Mucosa of descending colon (tissue), 3 donors: Measurements from ENCODE around the gene EMC10. TPM values are rescaled to one million over a fixed set of nuclear protein-coding genes. Genes with fewer than 3 reads are reported as not detected.
A peak's percentile ranks its signal among the peaks of the same experiment; 100 is the strongest.

Source experiments
- ATAC-seq: fragments of 200-7000 bp; cut with Tn5 transposase; one replicate; pipeline ENCODE4 v1.9.1; 2020; ENCODE audit warnings: mild to moderate bottlenecking, moderate library complexity
- DNase-seq, 3 donors: peaks; one replicate each; pipeline ENCODE4 v3.0.0-alpha.2; 2020
- H3K36me3 ChIP-seq: fragments of 200-600 bp; one replicate; pipeline ENCODE4 v1.8.0; 2021; ENCODE audit warnings: low read depth, mild to moderate bottlenecking
- H3K4me1 ChIP-seq: fragments of 200-600 bp; one replicate; pipeline ENCODE4 v1.8.0; 2021; ENCODE audit warnings: low read depth, mild to moderate bottlenecking
- H3K4me3 ChIP-seq: fragments of 200-600 bp; one replicate; pipeline ENCODE4 v1.8.0; 2021; ENCODE audit warnings: mild to moderate bottlenecking
- H3K9me3 ChIP-seq: fragments of 200-600 bp; one replicate; pipeline ENCODE4 v1.8.0; 2021; ENCODE audit warnings: mild to moderate bottlenecking
- CTCF ChIP-seq: fragments of 200-600 bp; IDR thresholded peaks from one replicate; pipeline ENCODE4 v1.8.0; 2022; ENCODE audit warnings: antibody characterized with exemption, mild to moderate bottlenecking
- intact Hi-C, 2 donors: fragments of 100-400 bp; cut with DNase I in 1 of 2; cut with micrococcal nuclease in 1 of 2; formaldehyde crosslinking; loops; one replicate each; pipeline versions ENCODE4 v1.11.0 to v1.11.1; 2022; cut with DNase I, micrococcal nuclease
- total RNA-seq, 3 donors: library from RNA; stranded (reverse); fragmentation: NEBNext Ultra II Directional in 2 of 3; extraction: Animal tissue kit (Norgen Biotek cat#: 25700) in 2 of 3; gene quantifications; one replicate each; pipeline versions ENCODE4 v1.2.1 to v1.2.4, GENCODE V29; 2021 to 2023
- donor health status: DM: no; HTN: no; CAD: no; lungs with moderate emphysema.
- donor health status: DM: no; HTN: no; CAD: no.
- donor health status: DM: no; HTN: yes; CAD: no.

The EMC10 gene
- total RNA-seq, 3 donors from 2014 or later = 79.6 to 121 (median 108) TPM

GRCh38 chr19:50460161-50460765 lies 16.0 kb upstream of the EMC10 start:
- intact Hi-C loops = loop anchor here (5.0 to 10.0 kb wide), 2 partner anchors 93 to 95 kb away; partner anchors contain the start of gene NAPSA (in 2 of the 2)
- H3K4me1 ChIP-seq = no peaks in the 10 kb centered on the region
- H3K4me3 ChIP-seq = no peak overlapping the region
- no peak for TF ChIP-seq CTCF
- peak; percentile 16 for ATAC-seq
- H3K36me3 ChIP-seq = no peaks in the 10 kb centered on the region
- no peaks in the 10 kb centered on the region for H3K9me3 ChIP-seq
- no peak for DNase-seq

GRCh38 chr19:50461066-50461875 lies 15.0 kb upstream of the EMC10 start:
- ATAC-seq (peak; percentile 85), DNase-seq (peak in 2 of 3 donors; percentile 70 to 76)
- no peaks in the 10 kb centered on the region for H3K4me1 ChIP-seq
- intact Hi-C loops = loop anchor here (5.0 to 10.0 kb wide), 2 partner anchors 94 to 96 kb away; partner anchors contain the start of gene NAPSA (in 2 of the 2)
- H3K4me3 ChIP-seq = no peak overlapping the region
- H3K9me3 ChIP-seq = no peaks in the 10 kb centered on the region
- H3K36me3 ChIP-seq = no peaks in the 10 kb centered on the region
- peak; percentile 75 for TF ChIP-seq CTCF

GRCh38 chr19:50462970-50463369 lies 13.3 kb upstream of the EMC10 start:
- H3K36me3 ChIP-seq = no peaks in the 10 kb centered on the region
- no peak overlapping the region for H3K4me3 ChIP-seq
- DNase-seq (no peak), ATAC-seq (no peak)
- no peaks in the 10 kb centered on the region for H3K4me1 ChIP-seq
- intact Hi-C loops = loop anchor here (5.0 to 10.0 kb wide), 2 partner anchors 96 to 98 kb away; partner anchors contain the start of gene NAPSA (in 2 of the 2)
- no peaks in the 10 kb centered on the region for H3K9me3 ChIP-seq
- TF ChIP-seq CTCF = no peak

GRCh38 chr19:50464348-50464747 lies 12.0 kb upstream of the EMC10 start:
- ATAC-seq = no peak

GRCh38 chr19:50465000-50465399 lies 11.3 kb upstream of the EMC10 start:
- H3K4me1 ChIP-seq = no peaks in the 10 kb centered on the region
- H3K36me3 ChIP-seq = no peaks in the 10 kb centered on the region
- no peak overlapping the region for H3K4me3 ChIP-seq
- TF ChIP-seq CTCF = no peak
- no peaks in the 10 kb centered on the region for H3K9me3 ChIP-seq
- ATAC-seq = no peak
- no peak for DNase-seq
- intact Hi-C loops = loop anchor here (5.0 to 10.0 kb wide), 2 partner anchors 98 to 100 kb away; partner anchors contain the start of gene NAPSA (in 2 of the 2)

More at GRCh38 chr19:50464348-50464747, 12.0 kb upstream of the EMC10 start:
- Histone ChIP-seq H3K4me3 (no peak overlapping the region), H3K4me1 (no peaks in the 10 kb centered on the region), H3K9me3 (no peaks in the 10 kb centered on the region), H3K36me3 (no peaks in the 10 kb centered on the region)
- intact Hi-C loops = loop anchor here (5.0 to 10.0 kb wide), 2 partner anchors 97 to 100 kb away; partner anchors contain the start of gene NAPSA (in 2 of the 2)
- TF ChIP-seq CTCF = no peak
- DNase-seq = no peak
